C4-2B (cell line): Measurements from ENCODE around the gene SLC24A3.

ENCODE experiments used
- H3K27ac ChIP-seq: fragments of 450-650 bp; 2 replicates; pipeline ENCODE4 v1.5.1; 2017
- ZFX ChIP-seq: fragments of 450-650 bp; IDR thresholded peaks from 2 replicates; pipeline ENCODE4 v1.6.1; 2017
- TF ChIP-seq, protein P1 (sequence below): fragments of 450-650 bp; conservative IDR thresholded peaks from 2 replicates; pipeline ENCODE4 v1.5.1; 2017; ENCODE audit warnings: mild to moderate bottlenecking

The SLC24A3 gene

DNA sequence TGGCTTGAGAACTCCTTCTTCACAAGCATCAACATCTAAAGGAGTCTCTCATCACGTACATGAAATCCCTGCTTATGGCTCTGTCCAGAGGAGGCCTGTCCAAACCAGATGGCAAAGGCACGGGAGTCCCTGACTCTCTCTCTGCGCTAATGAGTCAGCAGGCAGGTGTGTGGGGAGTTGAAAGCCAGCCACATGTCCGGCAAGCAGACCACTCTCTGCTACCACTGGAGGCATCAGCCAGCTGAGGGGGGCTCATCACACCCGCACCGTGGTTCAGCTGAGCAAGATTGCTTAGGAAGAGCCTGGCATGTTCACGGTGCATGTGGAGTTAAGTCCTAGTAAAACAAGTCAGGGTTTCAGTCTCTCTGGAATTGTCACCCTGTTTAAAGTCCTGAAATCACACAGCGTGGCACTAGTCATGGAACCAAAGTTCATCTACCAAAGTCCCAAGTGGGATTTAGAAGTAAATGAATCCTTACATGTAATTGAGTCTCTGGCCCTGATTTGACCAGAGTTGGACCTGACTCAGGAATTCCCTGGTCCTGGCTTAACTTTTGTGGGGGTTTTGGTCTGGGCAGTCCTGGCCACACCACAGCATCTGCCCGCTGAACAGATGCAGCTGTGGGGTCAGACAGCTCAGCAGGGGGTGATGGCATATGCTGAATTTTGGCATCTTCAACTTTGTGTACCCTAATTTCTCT is 390.4 kb downstream of the SLC24A3 start:
- H3K27ac ChIP-seq = no peak overlapping the region
- TF ChIP-seq ZFX = no peak
- TF ChIP-seq, protein P1, sequence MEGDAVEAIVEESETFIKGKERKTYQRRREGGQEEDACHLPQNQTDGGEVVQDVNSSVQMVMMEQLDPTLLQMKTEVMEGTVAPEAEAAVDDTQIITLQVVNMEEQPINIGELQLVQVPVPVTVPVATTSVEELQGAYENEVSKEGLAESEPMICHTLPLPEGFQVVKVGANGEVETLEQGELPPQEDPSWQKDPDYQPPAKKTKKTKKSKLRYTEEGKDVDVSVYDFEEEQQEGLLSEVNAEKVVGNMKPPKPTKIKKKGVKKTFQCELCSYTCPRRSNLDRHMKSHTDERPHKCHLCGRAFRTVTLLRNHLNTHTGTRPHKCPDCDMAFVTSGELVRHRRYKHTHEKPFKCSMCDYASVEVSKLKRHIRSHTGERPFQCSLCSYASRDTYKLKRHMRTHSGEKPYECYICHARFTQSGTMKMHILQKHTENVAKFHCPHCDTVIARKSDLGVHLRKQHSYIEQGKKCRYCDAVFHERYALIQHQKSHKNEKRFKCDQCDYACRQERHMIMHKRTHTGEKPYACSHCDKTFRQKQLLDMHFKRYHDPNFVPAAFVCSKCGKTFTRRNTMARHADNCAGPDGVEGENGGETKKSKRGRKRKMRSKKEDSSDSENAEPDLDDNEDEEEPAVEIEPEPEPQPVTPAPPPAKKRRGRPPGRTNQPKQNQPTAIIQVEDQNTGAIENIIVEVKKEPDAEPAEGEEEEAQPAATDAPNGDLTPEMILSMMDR = no peak

DNA sequence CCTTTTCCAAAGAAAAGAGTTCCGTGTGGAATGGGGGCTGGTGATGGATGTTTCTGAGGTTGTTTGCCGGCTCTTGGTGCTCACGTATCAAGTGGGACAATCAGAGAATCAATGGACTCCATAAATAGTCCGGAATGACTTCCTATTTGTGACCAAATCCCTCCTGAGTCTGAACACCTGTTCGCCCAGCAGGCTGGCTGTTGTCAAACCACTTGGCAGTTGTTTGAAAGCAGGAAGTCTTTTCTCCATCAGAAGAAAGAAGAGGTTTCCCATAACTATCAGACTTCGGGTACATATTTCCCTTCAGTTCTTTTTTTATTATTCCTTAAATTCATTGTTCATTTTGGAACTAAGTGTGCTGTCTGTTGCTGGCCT is 390.9 kb downstream of the SLC24A3 start:
- no peak overlapping the region for H3K27ac ChIP-seq
- TF ChIP-seq, protein P1 = no peak
- TF ChIP-seq ZFX = no peak

DNA sequence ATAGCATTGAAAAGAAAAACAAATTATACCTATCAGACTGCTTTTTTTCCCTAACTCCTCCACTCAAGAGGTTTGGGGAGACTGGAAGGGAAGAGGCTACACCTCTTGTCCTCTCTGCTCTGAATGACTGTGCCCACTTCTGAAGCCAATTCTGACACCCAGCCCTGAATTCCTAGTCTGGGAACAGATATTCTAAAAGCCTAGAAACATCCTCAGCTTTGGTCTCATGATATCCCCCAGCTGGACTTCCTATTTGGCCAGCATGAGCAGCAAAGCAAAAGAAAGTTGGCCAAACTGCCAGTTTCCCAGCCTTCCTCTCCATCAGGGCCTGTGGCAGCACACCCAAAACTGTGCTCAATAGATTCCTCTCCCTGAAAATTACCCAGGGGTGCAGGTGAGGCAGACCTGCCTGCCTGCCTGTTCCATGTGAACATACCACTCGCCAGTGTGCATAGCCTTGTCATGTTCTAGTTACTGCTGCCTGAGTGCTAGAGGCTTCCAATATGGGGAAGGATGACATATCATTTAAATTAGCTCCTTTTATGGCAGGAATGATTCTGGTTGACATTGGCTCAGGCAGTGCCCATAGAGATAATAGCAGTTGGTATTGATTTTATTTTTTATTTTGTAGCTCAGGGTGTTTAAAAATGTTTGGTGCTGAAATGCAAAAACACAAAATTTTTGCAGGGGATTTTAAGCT is 393.5 kb downstream of the SLC24A3 start:
- TF ChIP-seq, protein P1 = no peak
- no peak for TF ChIP-seq ZFX
- H3K27ac ChIP-seq = no peak overlapping the region

DNA sequence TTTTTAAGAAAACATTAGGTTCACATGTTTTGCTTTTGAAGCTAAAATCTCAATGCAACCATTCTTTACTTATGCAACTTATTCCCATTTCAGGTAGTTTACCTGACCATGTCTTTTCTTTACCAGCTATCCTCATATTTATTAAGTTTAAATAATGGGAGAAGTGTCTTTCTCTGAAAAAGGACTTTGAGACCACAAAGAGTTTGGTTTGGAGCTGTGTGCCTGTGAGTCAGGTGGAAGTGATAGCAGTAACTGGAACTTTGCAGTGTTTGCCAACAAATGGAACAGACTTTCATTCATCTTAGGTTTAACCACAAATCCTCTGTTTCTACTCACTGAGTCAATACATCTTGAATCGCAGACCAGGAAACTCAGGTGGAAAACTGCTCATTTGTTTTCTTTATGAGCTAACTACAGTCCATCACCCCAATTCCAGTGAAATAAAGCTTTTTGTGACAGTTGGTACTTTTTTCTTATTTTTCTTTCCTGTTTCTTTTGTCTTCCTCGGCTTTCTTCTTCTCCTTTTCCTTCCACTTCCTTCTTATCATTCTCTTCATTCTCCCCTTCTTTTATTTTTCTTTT is 397.3 kb downstream of the SLC24A3 start:
- TF ChIP-seq, protein P1 = no peak
- TF ChIP-seq ZFX = no peak
- H3K27ac ChIP-seq = no peak overlapping the region

DNA sequence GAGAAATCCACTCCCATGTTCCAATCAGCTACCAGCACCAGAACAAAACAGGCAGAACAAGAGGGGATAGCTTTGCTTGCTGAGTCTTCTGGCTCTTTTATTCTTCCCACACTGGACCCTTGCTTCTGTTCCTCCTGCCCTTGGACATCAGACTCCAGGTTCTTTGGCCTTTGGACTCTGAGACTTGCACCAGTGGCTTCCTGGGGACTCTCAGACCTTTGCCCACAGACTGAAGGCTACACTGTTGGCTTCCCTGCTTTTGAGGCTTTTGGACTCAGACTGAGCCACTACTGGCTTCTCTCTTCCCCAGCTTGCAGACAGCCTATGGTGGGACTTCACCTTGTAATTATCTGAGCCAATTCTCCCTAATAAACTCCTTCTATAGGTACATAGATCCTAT is 403.2 kb downstream of the SLC24A3 start:
- H3K27ac ChIP-seq = no peak overlapping the region
- TF ChIP-seq, protein P1 = no peak
- no peak for TF ChIP-seq ZFX

DNA sequence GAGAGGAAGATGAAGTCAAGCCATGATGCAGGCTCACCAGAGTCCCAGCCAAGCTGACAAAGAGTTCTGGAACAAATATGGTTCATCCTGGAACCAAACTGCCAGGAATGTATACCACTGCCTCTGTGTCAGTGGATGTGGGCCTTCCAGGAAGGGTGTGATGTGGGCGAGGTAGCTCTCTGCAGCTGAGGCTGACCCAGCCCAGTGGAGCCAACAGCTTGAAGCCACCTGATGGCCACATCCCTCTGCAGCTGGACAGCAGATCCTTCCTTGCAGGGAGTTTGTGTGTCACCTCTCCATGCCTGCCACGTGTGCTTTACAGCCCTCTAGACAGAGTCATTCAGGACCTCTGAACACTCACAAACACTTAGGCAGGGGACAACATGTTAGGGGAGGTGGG is 403.6 kb downstream of the SLC24A3 start:
- TF ChIP-seq, protein P1 = no peak
- TF ChIP-seq ZFX = no peak
- no peak overlapping the region for H3K27ac ChIP-seq

DNA sequence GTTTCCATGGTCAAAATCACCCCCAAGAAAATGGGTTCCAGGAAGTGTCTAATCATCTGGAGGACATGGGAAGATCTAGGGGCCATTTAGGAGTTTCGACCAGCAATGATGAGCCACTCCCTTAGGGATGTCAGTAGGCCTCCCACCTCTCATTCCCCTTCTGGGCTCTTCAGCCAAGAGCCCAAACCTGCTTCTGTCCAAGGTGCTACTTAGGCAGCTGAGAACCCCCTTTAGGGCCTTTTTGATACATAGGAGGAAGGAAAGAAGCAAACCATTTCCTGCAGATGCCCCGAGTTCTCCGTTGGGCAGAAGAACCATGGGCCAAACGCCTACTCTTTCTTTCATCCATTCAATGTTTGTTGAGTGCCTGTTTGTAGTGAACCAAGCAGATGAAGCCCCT is 404.2 kb downstream of the SLC24A3 start:
- no peak for TF ChIP-seq ZFX
- TF ChIP-seq, protein P1 = no peak
- H3K27ac ChIP-seq = no peak overlapping the region
